Psoas muscle (tissue), 8 donors: ENCODE data around the gene YIPF1. TPM values are rescaled to one million over a fixed set of nuclear protein-coding genes. Genes with fewer than 3 reads are reported as not detected.

Source experiments
- ATAC-seq, 4 donors: fragments of 200-7000 bp; cut with Tn5 transposase; one replicate each; pipeline ENCODE4 v1.9.1; 2020; ENCODE audit warnings: moderate library complexity in 3 of 4, mild to moderate bottlenecking in 2 of 4
- DNase-seq, 2 donors: peaks; one replicate each; pipeline ENCODE4 v3.0.0-alpha.2; 2020
- H3K27ac ChIP-seq: fragments of 200-600 bp; one replicate; pipeline ENCODE4 v1.8.0; 2022
- H3K27me3 ChIP-seq, 3 donors: fragments of 200-600 bp in 1 of 3; one replicate each; pipeline versions ENCODE4 v1.6.1 to v1.8.0; 2013 to 2022; ENCODE audit warnings: low read length in 2 of 3, mild to moderate bottlenecking in 2 of 3, moderate library complexity in 1 of 3; ENCODE audit not compliant: insufficient read depth in 3 of 3
- H3K36me3 ChIP-seq, 2 donors: fragments of 200-600 bp in 1 of 2; one replicate each; pipeline versions ENCODE4 v1.6.1 to v1.8.0; 2013 to 2022; ENCODE audit warnings: low read depth in 1 of 2, mild to moderate bottlenecking in 1 of 2, moderate library complexity in 1 of 2; ENCODE audit not compliant: insufficient read depth in 1 of 2
- H3K4me1 ChIP-seq: fragments of 200-600 bp; one replicate; pipeline ENCODE4 v1.8.0; 2022
- H3K4me3 ChIP-seq: fragments of 200-600 bp; one replicate; pipeline ENCODE4 v1.8.0; 2022; ENCODE audit warnings: mild to moderate bottlenecking
- H3K9me3 ChIP-seq: fragments of 200-600 bp; one replicate; pipeline ENCODE4 v1.8.0; 2022
- CTCF ChIP-seq: fragments of 200-600 bp; IDR thresholded peaks from one replicate; pipeline ENCODE4 v1.8.0; 2022; ENCODE audit warnings: antibody characterized with exemption
- WGBS, 3 donors: extraction: QIAGEN DNeasy Blood & Tissue Kit; methylation state at CpG; one replicate each; pipeline versions ENCODE4 v1.1.6 to v1.1.7; 2013; 5-methylcytosine and 5-hydroxymethylcytosine counted together
- intact Hi-C, 2 donors: fragments of 100-400 bp; cut with DNase I; formaldehyde crosslinking; loops; one replicate each; pipeline versions ENCODE4 v1.11.0 to v1.14.2; 2022
- polyA plus RNA-seq, 3 donors: library from polyadenylated mRNA; stranded (reverse); fragments of 200-250 nt; gene quantifications; one replicate each; pipeline ENCODE4 v1.2.3, GENCODE V29; 2013
- total RNA-seq, 4 donors: library from RNA; stranded (reverse); fragmentation: NEBNext Ultra II Directional in 2 of 4; extraction: Animal tissue kit (Norgen Biotek cat#: 25700) in 2 of 4; gene quantifications; one replicate each; pipeline versions ENCODE4 v1.2.1 to v1.2.4, GENCODE V29; 2021 to 2023
- donor health status: healthy with polysubstance abuse.
- donor health status: DM: no; HTN: no; CAD: no; lungs with moderate emphysema.
- donor health status: Bipolar disorder and iron deficiency.
- donor health status: healthy.
- donor health status: DM: yes; HTN: yes; CAD: no.
- donor health status: DM: no; HTN: no; CAD: no.
- donor health status: DM: no; HTN: no; CAD: no.
- donor health status: DM: yes; HTN: yes; CAD: no.

YIPF1 gene
- total and polyA plus RNA-seq, 7 donors = 11.8 to 54.1 (median 23.1) TPM

DNA sequence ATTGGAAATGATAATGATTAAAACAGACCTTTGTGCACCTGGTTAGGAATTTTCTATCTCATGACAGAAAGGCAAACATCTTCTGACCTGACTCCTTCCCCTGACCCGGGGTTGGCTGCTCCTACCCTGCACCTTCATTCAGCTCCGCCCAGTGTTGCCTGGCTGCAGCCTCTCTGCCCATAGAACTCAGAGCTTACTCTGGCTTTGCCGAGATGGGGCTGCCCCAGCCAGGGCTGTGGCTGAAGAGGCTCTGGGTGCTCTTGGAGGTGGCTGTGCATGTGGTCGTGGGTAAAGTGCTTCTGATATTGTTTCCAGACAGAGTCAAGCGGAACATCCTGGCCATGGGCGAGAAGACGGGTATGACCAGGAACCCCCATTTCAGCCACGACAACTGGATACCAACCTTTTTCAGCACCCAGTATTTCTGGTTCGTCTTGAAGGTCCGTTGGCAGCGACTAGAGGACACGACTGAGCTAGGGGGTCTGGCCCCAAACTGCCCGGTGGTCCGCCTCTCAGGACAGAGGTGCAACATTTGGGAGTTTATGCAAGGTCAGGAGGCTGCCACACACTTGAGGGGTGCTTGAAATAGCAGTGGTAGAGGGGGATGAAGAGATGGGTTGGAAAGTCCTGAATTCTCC is 4.5 kb upstream of the YIPF1 start, which contains the start of gene DIO1:
TSS of gene DIO1 (plus strand) at position 189 of the 638 bp plus-strand sequence. CDS start at position 213, 24 bp downstream.
- 79 to 84% (median 82%) methylated on average over 14 of the region's 14 CpGs for WGBS, 3 donors
- ATAC-seq (no peak), DNase-seq (no peak)
- H3K27me3 ChIP-seq = no peaks in the 10 kb centered on the region
- H3K4me1 ChIP-seq = peaks cover 20% of the 10 kb centered on the region
- peak within 1 kb of the TSS; percentile 37 for H3K27ac ChIP-seq
- intact Hi-C loops = no loop called here
- H3K36me3 ChIP-seq = no peaks in the 10 kb centered on the region
- no peaks in the 10 kb centered on the region for H3K9me3 ChIP-seq
- TF ChIP-seq CTCF = no peak
- H3K4me3 ChIP-seq = no peak within 1 kb of the TSS

GRCh38 chr1:53892911-53893310 is 3.3 kb upstream of the YIPF1 start:
- no peaks in the 10 kb centered on the region for H3K9me3 ChIP-seq
- H3K36me3 ChIP-seq = peaks cover 0 to 9% of the 10 kb centered on the region in 2 donors
- H3K27ac ChIP-seq = peak overlapping the region; percentile 37
- TF ChIP-seq CTCF = no peak
- intact Hi-C loops = no loop called here
- 68 to 70% (median 69%) methylated on average over 5 of the region's 5 CpGs for WGBS, 3 donors
- H3K4me3 ChIP-seq = no peak overlapping the region
- peaks cover 11% of the 10 kb centered on the region for H3K4me1 ChIP-seq
- no peaks in the 10 kb centered on the region for H3K27me3 ChIP-seq
- DNase-seq (no peak), ATAC-seq (no peak)

- TF ChIP-seq CTCF = no peak
- Histone ChIP-seq H3K36me3 (peaks cover 3 to 20% of the 10 kb centered on the region in 2 donors), H3K27me3 (no peaks in the 10 kb centered on the region), H3K27ac (no peak overlapping the region), H3K9me3 (no peaks in the 10 kb centered on the region), H3K4me1 (peaks cover 3% of the 10 kb centered on the region), H3K4me3 (no peak overlapping the region)
- ATAC-seq = no peak
- WGBS, 3 donors = 85 to 94% (median 93%) methylated on average over 2 of the region's 2 CpGs
- intact Hi-C loops = loop anchor here in 1 of 2 donors (2.0 kb wide), 1 partner anchor 53 kb away; the partner anchor contains the start of gene IFT25
- no peak for DNase-seq
These were observed 2.1 kb upstream of the YIPF1 start for GRCh38 chr1:53891678-53892077.

- H3K27ac ChIP-seq = no peak overlapping the region
- no peaks in the 10 kb centered on the region for H3K9me3 ChIP-seq
- 94 to 96% (median 95%) methylated on average over 2 of the region's 2 CpGs for WGBS, 3 donors
- no peak for TF ChIP-seq CTCF
- no peaks in the 10 kb centered on the region for H3K27me3 ChIP-seq
- no peak for ATAC-seq
- peaks cover 3% of the 10 kb centered on the region for H3K4me1 ChIP-seq
- DNase-seq = no peak
- intact Hi-C loops = loop anchor here in 1 of 2 donors (2.0 kb wide), 1 partner anchor 54 kb away; the partner anchor contains the start of gene IFT25
- no peak overlapping the region for H3K4me3 ChIP-seq
- peaks cover 3 to 23% of the 10 kb centered on the region in 2 donors for H3K36me3 ChIP-seq
These were observed 1.4 kb upstream of the YIPF1 start for GRCh38 chr1:53891018-53891417.
